GM18861 (cell line): ENCODE measurements around the gene AKR1A1.
A peak's percentile ranks its signal among the peaks of the same experiment; 100 is the strongest.
"Not testable (repeated sequence)": the region's sequence is repeated elsewhere in the genome, so short reads cannot be mapped to it uniquely, and the experiment has no call there.

Experiments
- ATAC-seq: cut with Tn5 transposase; IDR thresholded peaks from one replicate; pipeline ENCODE4 v1.9.1; 2021; ENCODE audit not compliant: unreplicated experiment

The AKR1A1 gene

GRCh38 chr1:45550401-45551351, at the start of gene AKR1A1:
AKR1A1 (plus strand) TSS chr1:45550826; CDS start chr1:45561795, 10,969 bp downstream.
- peak; percentile 75 for ATAC-seq

- no peak for ATAC-seq
Measured at GRCh38 chr1:45501505-45501859, 49.1 kb upstream of the AKR1A1 start.

DNA sequence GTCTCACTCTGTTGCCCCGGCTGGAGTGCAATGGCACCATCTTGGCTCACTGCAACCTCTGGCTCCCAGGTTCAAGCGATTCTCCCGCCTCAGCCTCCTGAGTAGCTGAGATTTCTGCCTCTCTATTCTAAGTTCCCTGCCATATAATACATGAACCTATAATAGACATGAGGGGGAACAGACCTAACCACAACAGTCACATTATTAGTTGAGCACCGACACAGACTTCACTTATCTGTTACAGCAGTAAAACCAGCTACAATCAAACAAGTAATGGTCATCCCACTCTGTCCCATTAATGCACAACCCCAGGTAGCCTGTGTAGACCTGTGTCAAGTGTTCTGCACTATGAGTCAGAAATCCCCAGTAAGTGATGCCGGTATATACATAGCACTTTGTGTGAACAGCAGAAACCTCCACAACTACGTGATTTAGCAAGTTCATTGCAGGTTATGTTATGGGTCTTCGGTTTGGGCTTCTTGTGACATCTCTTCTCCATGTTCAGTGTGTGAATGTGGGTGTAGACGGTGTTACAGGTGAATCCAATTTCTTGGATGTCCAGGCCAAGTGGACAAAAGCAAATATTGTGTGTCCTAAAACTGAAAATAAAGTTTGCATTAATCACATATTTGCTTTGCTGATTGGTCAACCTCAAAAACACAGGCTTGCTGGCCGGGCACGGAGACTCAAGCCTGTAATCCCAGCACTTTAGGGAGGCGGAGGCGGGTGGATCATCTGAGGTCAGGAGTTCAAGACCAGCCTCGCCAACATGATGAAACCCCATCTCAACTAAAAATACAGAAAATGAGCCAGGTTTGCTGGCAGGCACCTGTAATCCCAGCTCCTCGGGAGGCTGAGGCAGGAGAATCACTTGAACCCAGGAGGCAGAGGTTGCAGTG, 46.9 kb upstream of the AKR1A1 start:
- no peak for ATAC-seq

- ATAC-seq = no peak
Measured at GRCh38 chr1:45507195-45507594, 43.4 kb upstream of the AKR1A1 start.

GRCh38 chr1:45507893-45508292, 42.7 kb upstream of the AKR1A1 start:
- ATAC-seq = no peak

DNA sequence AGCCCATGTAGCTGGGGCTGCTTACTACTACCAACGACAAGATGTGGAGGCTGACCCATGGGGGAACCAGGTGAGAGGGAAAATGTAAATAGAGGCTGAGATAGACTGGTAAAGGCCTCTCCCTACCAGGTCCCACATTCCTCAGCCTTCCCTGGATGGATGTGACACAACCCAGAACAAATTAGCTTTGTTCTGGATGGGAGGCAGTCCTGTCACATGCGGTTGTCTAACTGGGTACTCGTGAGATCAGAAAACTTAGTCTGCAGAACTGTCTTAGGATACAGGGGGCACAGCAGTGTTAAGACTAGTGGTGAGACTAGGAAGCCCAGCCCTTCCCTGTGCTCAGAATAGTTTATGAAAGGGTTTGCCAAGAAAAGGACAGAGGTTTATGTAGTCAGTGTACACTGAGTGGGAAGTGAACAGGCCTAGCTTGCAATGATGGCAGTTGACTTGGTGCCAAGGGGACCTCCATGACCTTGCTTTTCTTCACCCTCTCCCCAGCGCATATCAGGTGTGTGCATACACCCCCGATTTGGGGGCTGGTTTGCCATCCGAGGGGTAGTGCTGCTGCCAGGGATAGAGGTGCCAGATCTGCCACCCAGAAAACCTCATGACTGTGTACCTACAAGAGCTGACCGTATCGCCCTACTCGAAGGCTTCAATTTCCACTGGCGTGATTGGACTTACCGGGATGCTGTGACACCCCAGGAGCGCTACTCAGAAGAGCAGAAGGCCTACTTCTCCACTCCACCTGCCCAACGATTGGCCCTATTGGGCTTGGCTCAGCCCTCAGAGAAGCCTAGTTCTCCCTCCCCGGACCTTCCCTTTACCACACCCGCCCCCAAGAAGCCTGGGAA, 42.1 kb upstream of the AKR1A1 start:
- ATAC-seq = no peak

DNA sequence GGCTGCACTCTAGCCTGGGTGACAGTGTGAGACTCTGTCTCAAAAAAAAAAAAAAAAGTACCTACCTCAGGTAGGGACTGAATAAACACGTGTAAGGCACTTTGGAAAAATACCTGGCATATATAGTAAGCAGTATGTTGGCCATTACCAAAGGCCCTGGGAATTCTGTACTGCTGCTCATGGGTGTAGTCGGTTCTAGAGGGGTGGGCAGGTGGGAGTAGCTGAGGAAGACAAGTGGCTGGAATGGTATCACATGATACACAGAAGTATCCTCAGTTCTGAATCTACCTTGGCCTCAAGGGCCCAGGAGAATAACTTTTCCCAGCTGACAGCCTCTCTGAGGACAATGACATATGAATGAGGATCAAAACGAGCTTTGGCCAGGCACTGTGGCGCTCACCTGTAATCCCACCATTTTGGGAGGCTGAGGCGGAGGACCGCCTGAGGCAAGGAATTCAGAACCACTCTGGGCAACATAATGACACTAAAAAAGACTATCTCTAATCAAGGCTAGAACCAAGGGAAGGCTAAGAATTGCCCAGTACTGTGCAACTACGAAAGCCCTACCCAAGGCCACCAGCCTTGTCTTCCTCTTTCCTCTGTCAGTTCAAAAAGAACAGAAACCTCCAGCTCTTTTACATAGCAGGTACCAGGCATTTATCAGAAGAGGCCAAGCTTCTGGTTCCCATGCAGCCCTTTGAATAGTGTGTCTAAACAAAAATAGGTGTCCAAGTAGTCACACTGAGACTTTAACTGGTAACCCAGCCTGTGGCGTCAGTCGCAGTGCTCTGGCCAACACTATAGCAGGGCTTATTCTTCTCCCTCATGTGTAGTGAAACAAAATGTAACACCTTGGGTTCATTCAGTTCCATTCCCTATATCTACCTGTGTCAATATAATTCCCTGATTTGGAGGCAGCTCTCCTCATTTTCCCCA, 40.3 kb upstream of the AKR1A1 start:
- ATAC-seq = no peak

- no peak for ATAC-seq
Measured at GRCh38 chr1:45510972-45511527, 39.6 kb upstream of the AKR1A1 start.

GRCh38 chr1:45512641-45513054, 38.0 kb upstream of the AKR1A1 start:
- ATAC-seq = no peak

GRCh38 chr1:45513532-45514260, 36.9 kb upstream of the AKR1A1 start:
- not testable (repeated sequence) for ATAC-seq

DNA sequence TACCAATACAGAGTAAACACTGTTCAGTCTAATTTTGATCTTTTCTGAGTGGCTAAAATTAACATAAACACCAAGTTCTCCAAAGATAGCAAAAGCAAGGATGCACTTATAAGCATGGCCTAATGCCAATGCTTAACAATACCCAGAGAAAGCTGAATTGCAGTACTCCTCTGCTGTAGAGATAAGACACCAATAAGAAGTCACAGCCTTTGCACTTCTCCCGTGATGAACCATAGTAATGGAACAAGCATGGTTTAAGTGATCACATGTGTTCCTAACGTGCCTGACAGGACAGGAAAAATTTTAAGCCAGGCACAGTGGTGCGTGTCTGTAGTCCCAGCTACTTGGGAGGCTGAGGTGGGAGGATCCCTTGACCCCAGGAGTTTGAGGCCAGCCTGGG, 34.6 kb upstream of the AKR1A1 start:
- no peak for ATAC-seq

- ATAC-seq = no peak
Measured at GRCh38 chr1:45516465-45516864, 34.2 kb upstream of the AKR1A1 start.

DNA sequence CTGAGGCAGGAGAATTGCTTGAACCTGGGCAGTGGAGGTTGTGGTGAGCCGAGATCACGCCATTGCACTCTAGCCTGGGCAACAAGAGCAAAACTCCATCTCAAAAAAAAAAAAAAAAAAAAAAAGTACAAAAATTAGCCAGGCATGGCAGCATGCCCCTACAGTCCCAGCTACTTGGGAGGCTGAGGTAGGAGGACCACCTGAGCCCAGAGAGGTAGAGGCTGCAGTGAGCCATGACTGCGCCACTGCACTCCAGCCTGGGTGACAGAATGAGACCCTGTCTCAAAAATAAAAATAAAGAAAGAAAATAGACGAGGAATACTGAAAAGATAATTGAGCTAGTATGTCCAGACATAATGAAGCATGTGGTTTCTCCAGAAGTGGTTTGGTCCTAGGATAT, 32.3 kb upstream of the AKR1A1 start:
- ATAC-seq = not testable (repeated sequence)

DNA sequence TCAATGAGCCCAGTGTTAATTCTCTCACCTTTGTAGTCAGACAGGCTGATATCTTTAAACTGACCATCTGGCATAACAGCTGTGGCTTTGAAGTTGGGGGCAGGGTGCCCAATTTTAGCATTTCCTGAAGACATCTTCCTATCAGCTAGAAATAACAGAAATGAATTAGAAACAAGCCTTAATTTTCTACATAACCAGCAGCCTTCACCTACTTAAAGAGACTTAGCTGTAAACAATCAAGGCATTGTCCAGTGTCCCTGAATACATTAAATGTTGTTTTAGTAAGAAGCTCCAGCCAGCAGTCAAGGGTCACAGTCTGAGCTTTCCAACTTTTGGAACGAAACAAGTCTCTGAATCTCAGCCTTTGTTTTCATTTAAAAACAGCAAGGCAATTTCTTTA, 31.7 kb upstream of the AKR1A1 start:
- ATAC-seq = no peak

- ATAC-seq = not testable (repeated sequence)
Measured at GRCh38 chr1:45519774-45520173, 30.9 kb upstream of the AKR1A1 start.

- ATAC-seq = peak; percentile 82
Measured at GRCh38 chr1:45521413-45522323, 29.0 kb upstream of the AKR1A1 start, which contains the start of gene PRDX1. PRDX1 (minus strand) TSS chr1:45521884; CDS start chr1:45519043, 2,841 bp downstream.

DNA sequence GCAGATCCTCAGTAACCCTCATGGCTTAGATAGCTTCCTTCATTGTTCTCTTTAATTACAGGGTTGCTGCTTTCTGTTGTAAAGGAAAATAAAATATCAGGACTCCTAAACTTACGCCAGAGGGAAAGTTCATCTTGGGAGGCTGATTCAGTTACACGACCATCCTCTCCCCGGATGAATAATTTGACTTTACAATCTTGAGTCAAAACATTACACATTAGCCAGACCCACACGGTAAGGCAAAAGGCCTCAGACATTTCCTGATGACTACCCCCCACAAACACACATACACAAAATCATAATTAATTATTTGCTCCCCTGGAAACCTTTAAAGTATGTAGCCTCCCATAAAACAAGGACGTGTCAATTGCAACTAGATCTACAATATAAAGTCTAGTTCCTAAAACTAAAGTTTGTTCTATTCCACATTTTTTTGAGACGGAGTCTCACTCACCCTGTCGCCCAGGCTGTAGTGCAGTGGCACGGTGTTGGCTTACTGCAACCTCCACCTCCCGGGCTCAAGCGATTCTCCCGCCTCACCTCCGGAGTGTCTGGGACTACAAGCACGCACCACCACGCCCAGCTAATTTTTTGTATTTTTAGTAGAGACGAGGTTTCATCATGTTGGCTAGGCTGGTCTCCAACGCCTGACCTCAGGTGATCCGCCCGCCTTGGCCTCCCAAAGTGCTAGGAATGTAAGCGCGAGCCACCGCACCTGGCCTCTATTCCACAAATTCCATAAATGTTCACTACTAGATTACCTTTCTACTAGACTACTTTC, 28.1 kb upstream of the AKR1A1 start:
- peak; percentile 23 for ATAC-seq
